Endothelial cell of umbilical vein (primary cell): ENCODE measurements around the gene ARMS2. TPM values are rescaled to one million over a fixed set of nuclear protein-coding genes. Genes with fewer than 3 reads are reported as not detected.

Experiments used
- BruUV-seq: library from RNA; stranded (reverse); fragments of 400-500 nt; replicated peaks from 2 replicates; lab custom pipeline; 2021; lab: Mats Ljungman, UMichigan
- CTCF ChIA-PET: fragments of 300-600, 350-600 bp; sonication (Branson Sonifier 250); formaldehyde crosslinking; loops from one replicate; lab custom pipeline; 2021; ENCODE audit warnings: antibody characterized with exemption, inconsistent platforms; lab: Charles Lee
- POLR2A ChIA-PET: fragments of 300-600, 350-600 bp; sonication (Branson Sonifier 250); formaldehyde crosslinking; loops from one replicate; lab custom pipeline; 2021; ENCODE audit warnings: antibody characterized with exemption, inconsistent platforms; lab: Charles Lee
- DNase-seq: peaks from one replicate; pipeline ENCODE4 v3.0.0-alpha.2; 2011; ENCODE audit warnings: low read depth, low spot score
- FAIRE-seq: peaks from 2 replicates; lab custom pipeline; 2011; peaks lifted over from hg19 to GRCh38; lab: Jason Lieb, UNC
- H2AFZ ChIP-seq: 2 replicates; pipeline ENCODE4 v1.6.0; 2012; ENCODE audit warnings: low read depth, low read length, control low read depth, inconsistent platforms
- H3K27ac ChIP-seq: 2 replicates; pipeline ENCODE4 v1.5.1; 2011; ENCODE audit warnings: low read depth, mild to moderate bottlenecking, control low read depth, low read length, moderate library complexity; ENCODE audit not compliant: insufficient read depth
- H3K27me3 ChIP-seq, 2 experiments: 2 replicates each; pipeline versions ENCODE4 v1.6.0 to v1.6.1; 2011; ENCODE audit warnings: low read length in 2 of 2, mixed read lengths in 1 of 2; ENCODE audit not compliant: control insufficient read depth in 2 of 2, insufficient read depth in 2 of 2
- H3K36me3 ChIP-seq, 2 experiments: 2 replicates in 1 of 2; 3 replicates in 1 of 2; pipeline ENCODE4 v1.5.1; 2011; ENCODE audit warnings: low read length in 2 of 2, mild to moderate bottlenecking in 1 of 2, moderate library complexity in 1 of 2; ENCODE audit not compliant: control insufficient read depth in 2 of 2, insufficient read depth in 2 of 2; ENCODE audit errors: extremely low read depth in 1 of 2
- H3K4me1 ChIP-seq: 3 replicates; pipeline ENCODE4 v1.5.1; 2011; ENCODE audit warnings: mild to moderate bottlenecking, low read length; ENCODE audit not compliant: control insufficient read depth, insufficient read depth; ENCODE audit errors: extremely low read depth
- H3K4me2 ChIP-seq: 2 replicates; pipeline ENCODE4 v1.6.1; 2011; ENCODE audit warnings: low read length, control low read depth, mixed read lengths; ENCODE audit not compliant: insufficient read depth
- H3K4me3 ChIP-seq, 3 experiments: fragments of 200-600 bp in 1 of 3; sonication (generic), shearing (Covaris generic) in 1 of 3; replicated peaks in 1 of 3; 2 replicates each; pipeline ENCODE4 v1.5.1; 2011 to 2016; ENCODE audit warnings: control low read depth in 3 of 3, low read length in 3 of 3, mild to moderate bottlenecking in 2 of 3, inconsistent platforms in 1 of 3, low read depth in 1 of 3, moderate library complexity in 1 of 3; ENCODE audit not compliant: insufficient read depth in 1 of 3
- H3K79me2 ChIP-seq: 2 replicates; pipeline ENCODE4 v1.6.0; 2012; ENCODE audit warnings: low read length, inconsistent platforms; ENCODE audit not compliant: control insufficient read depth, insufficient read depth
- H3K9ac ChIP-seq: replicated peaks from 2 replicates; pipeline ENCODE3; 2011; ENCODE audit warnings: low read length, control low read depth; ENCODE audit not compliant: insufficient read depth; ENCODE audit errors: extremely low read depth
- H3K9me1 ChIP-seq: replicated peaks from 3 replicates; pipeline ENCODE4 v1.6.0; 2011; ENCODE audit warnings: mild to moderate bottlenecking, low read length; ENCODE audit not compliant: control insufficient read depth, insufficient read depth; ENCODE audit errors: extremely low read depth
- H3K9me3 ChIP-seq: replicated peaks from 2 replicates; pipeline ENCODE4 v1.5.1; 2012; ENCODE audit warnings: low read length, inconsistent platforms; ENCODE audit not compliant: control insufficient read depth, insufficient read depth
- H4K20me1 ChIP-seq: replicated peaks from 2 replicates; pipeline ENCODE3; 2011; ENCODE audit warnings: mild to moderate bottlenecking, low read length; ENCODE audit not compliant: control insufficient read depth, insufficient read depth; ENCODE audit errors: extremely low read depth
- EZH2 ChIP-seq: IDR thresholded peaks from 2 replicates; pipeline ENCODE4 v1.6.1; 2012; ENCODE audit warnings: borderline replicate concordance, low read depth, mild to moderate bottlenecking, moderate library complexity, low read length, inconsistent platforms; ENCODE audit not compliant: severe bottlenecking
- FOS ChIP-seq: IDR thresholded peaks from 2 replicates; pipeline ENCODE4 v1.6.1; 2011; ENCODE audit warnings: mild to moderate bottlenecking, low read length, moderate library complexity, borderline replicate concordance; ENCODE audit not compliant: insufficient read depth
- GATA2 ChIP-seq: IDR thresholded peaks from 2 replicates; pipeline ENCODE4 v1.7.0; 2011; ENCODE audit warnings: low read depth, mild to moderate bottlenecking, moderate library complexity, mixed read lengths, low read length; ENCODE audit not compliant: insufficient read length, insufficient read depth
- JUN ChIP-seq: IDR thresholded peaks from 2 replicates; pipeline ENCODE4 v1.6.1; 2011; ENCODE audit warnings: borderline replicate concordance, low read depth; ENCODE audit not compliant: insufficient read length, insufficient read depth
- MYC ChIP-seq: IDR thresholded peaks from one replicate; pipeline ENCODE4 v1.6.1; 2011; ENCODE audit warnings: mild to moderate bottlenecking, low read depth, low read length
- POLR2A ChIP-seq: IDR thresholded peaks from 2 replicates; pipeline ENCODE4 v1.6.1; 2012; ENCODE audit warnings: low read depth, mild to moderate bottlenecking, control low read depth, low read length
- POLR2AphosphoS5 ChIP-seq: IDR thresholded peaks from 2 replicates; pipeline ENCODE4 v1.6.1; 2012; ENCODE audit warnings: low read depth, mild to moderate bottlenecking, control low read depth, low read length, moderate library complexity; ENCODE audit not compliant: insufficient read depth
- dilution Hi-C: fragments of 300-500 bp; cut with MboI; formaldehyde crosslinking; loops from one replicate; pipeline ENCODE4 v1.15.0; 2019; ENCODE audit warnings: low sequenced_read_pairs; ENCODE audit not compliant: extremely low pct_ligation_motif_present
- intact Hi-C: fragments of 100-400 bp; cut with micrococcal nuclease; formaldehyde crosslinking; loops from one replicate; pipeline ENCODE4 v1.10.0; 2022
- polyA plus RNA-seq, 4 experiments: library from polyadenylated mRNA; depleted of rRNA in 3 of 4; stranded (reverse) in 3 of 4; unstranded in 1 of 4; fragments of >200 nt; gene quantifications; 2 replicates each; pipeline versions ENCODE4 v1.2.1 to v1.2.3, GENCODE V29; 2011 to 2012; ENCODE audit warnings: missing spikeins in 1 of 4
- total RNA-seq: library from RNA; stranded (reverse); gene quantifications from 2 replicates; pipeline ENCODE4 v1.2.3, GENCODE V29; 2021
- TF ChIP-seq, protein P1 (sequence below), 2 donors: IDR thresholded peaks; 1 replicate in 1 of 2; 2 replicates in 1 of 2; pipeline ENCODE4 v1.5.1; 2011; ENCODE audit warnings: low read length in 2 of 2, mild to moderate bottlenecking in 2 of 2, moderate library complexity in 2 of 2, control low read depth in 1 of 2, inconsistent platforms in 1 of 2, low read depth in 1 of 2; ENCODE audit not compliant: insufficient read depth in 1 of 2; ENCODE audit errors: extremely low read depth in 1 of 2
- TF ChIP-seq, protein P2 (sequence below): IDR thresholded peaks from 2 replicates; pipeline ENCODE4 v1.6.1; 2011; ENCODE audit not compliant: insufficient read depth, insufficient read length

ARMS2 gene
- total and polyA plus RNA-seq, 2 donors (not counting 3 experiments of a cell fraction or from before 2014, with no cell fraction given): not detected

DNA sequence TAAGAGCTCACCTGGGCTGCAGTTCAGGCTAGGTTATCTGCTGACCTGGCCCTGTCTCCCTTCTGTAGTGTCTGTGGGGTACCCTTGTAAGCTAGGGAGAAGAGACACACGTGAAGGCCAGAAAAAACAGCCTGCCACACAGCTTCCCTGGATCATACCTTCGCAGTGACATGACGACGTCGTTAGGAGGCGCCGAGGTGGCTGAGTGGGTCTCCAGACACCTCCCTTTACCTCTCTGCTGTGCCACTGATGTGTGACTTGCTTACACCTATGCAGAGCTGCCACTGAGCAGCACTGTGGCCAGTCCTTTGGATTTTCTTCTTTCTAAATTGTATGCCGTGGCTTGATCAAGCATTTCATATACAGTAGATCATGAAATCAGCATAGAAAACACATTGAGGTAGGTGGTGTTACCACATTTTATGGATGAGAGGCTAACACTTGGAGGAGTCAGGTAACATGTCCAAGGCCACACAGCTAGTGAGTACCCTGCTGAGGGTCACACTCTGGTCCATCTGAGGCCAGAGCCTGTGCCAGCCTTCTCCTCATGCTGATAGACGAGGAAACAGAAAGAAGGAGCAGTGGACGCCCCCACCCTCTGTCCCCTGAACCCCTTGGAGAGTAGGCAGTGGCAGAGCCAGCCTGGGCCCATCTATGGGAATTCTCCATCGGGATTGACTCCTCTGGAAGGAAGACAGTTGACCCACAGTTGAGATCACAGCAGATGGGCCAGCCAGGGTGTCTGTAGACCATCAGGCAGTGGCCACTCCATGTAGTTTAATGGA, 30.0 kb downstream of the ARMS2 start:
- ChIA-PET CTCF (no interaction called here), POLR2A (no interaction called here)
- no peak for DNase-seq
- H3K27ac ChIP-seq: no peak overlapping the region
- no peaks in the 10 kb centered on the region for H3K27me3 ChIP-seq
- FAIRE-seq: no peak
- H3K9ac ChIP-seq: no peak overlapping the region
- no TSS peak for BruUV-seq
- H3K79me2 ChIP-seq: no peaks in the 10 kb centered on the region
- H3K9me1 ChIP-seq: no peaks in the 10 kb centered on the region
- no peaks in the 10 kb centered on the region for H4K20me1 ChIP-seq
- H3K9me3 ChIP-seq: no peaks in the 10 kb centered on the region
- dilution Hi-C loops: no loop called here
- TF ChIP-seq, protein P1, sequence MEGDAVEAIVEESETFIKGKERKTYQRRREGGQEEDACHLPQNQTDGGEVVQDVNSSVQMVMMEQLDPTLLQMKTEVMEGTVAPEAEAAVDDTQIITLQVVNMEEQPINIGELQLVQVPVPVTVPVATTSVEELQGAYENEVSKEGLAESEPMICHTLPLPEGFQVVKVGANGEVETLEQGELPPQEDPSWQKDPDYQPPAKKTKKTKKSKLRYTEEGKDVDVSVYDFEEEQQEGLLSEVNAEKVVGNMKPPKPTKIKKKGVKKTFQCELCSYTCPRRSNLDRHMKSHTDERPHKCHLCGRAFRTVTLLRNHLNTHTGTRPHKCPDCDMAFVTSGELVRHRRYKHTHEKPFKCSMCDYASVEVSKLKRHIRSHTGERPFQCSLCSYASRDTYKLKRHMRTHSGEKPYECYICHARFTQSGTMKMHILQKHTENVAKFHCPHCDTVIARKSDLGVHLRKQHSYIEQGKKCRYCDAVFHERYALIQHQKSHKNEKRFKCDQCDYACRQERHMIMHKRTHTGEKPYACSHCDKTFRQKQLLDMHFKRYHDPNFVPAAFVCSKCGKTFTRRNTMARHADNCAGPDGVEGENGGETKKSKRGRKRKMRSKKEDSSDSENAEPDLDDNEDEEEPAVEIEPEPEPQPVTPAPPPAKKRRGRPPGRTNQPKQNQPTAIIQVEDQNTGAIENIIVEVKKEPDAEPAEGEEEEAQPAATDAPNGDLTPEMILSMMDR (IDR thresholded peaks at IDR 0.05; ENCODE audit: extremely low read depth in 1 of 2, insufficient read depth in 1 of 2, low read depth in 1 of 2, low read length in 2 of 2): no peak
- TF ChIP-seq EZH2: no peak
- TF ChIP-seq, protein P2, sequence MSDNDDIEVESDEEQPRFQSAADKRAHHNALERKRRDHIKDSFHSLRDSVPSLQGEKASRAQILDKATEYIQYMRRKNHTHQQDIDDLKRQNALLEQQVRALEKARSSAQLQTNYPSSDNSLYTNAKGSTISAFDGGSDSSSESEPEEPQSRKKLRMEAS: no peak
- TF ChIP-seq MYC: no peak
- TF ChIP-seq POLR2AphosphoS5: no peak
- no peak for TF ChIP-seq FOS
- TF ChIP-seq POLR2A: no peak
- no peak for TF ChIP-seq JUN
- no peak for TF ChIP-seq GATA2
- peaks cover 7% of the 10 kb centered on the region for H3K4me1 ChIP-seq
- no peak overlapping the region for H3K4me3 ChIP-seq
- peaks cover 2% of the 10 kb centered on the region in 2 experiments for H3K36me3 ChIP-seq
- intact Hi-C loops: loop anchor here (1.0 kb wide), 1 partner anchor 10 kb away; no protein-coding TSS in a partner anchor
- no peak overlapping the region for H3K4me2 ChIP-seq
- no peak overlapping the region for H2AFZ ChIP-seq
